ENCODE measurements around the gene SEPTIN2.

GRCh38 chr2:241355983-241356870 is 40.5 kb downstream of the SEPTIN2 start, which contains the start of gene FARP2:
- no peak for TF ChIP-seq CTCF (conservative IDR thresholded peaks at IDR 0.05; ENCODE audit: low read depth, low read length)
- TF ChIP-seq EZH2 (IDR thresholded peaks at IDR 0.05; ENCODE audit: borderline replicate concordance, low read depth, low read length, poor library complexity, severe bottlenecking), result no peak

Measured in A673 (cell line).